Rectal smooth muscle tissue (tissue), 1 donor: ENCODE measurements around the gene RAB8B.

Experiments
- H3K27ac ChIP-seq: one replicate; pipeline ENCODE4 v1.7.0; 2013; ENCODE audit warnings: low read depth, low read length, inconsistent platforms
- H3K27me3 ChIP-seq: one replicate; pipeline ENCODE4 v1.7.0; 2013; ENCODE audit warnings: low read length; ENCODE audit not compliant: control insufficient read depth, insufficient read depth
- H3K36me3 ChIP-seq: one replicate; pipeline ENCODE4 v1.7.0; 2013; ENCODE audit warnings: low read length; ENCODE audit not compliant: control insufficient read depth, insufficient read depth
- H3K4me1 ChIP-seq: one replicate; pipeline ENCODE4 v1.7.0; 2013; ENCODE audit warnings: low read length; ENCODE audit not compliant: control insufficient read depth, insufficient read depth
- H3K4me3 ChIP-seq: one replicate; pipeline ENCODE4 v1.7.0; 2013; ENCODE audit warnings: low read length
- H3K9ac ChIP-seq: one replicate; pipeline ENCODE4 v1.7.0; 2013; ENCODE audit warnings: low read length

Gene RAB8B

DNA sequence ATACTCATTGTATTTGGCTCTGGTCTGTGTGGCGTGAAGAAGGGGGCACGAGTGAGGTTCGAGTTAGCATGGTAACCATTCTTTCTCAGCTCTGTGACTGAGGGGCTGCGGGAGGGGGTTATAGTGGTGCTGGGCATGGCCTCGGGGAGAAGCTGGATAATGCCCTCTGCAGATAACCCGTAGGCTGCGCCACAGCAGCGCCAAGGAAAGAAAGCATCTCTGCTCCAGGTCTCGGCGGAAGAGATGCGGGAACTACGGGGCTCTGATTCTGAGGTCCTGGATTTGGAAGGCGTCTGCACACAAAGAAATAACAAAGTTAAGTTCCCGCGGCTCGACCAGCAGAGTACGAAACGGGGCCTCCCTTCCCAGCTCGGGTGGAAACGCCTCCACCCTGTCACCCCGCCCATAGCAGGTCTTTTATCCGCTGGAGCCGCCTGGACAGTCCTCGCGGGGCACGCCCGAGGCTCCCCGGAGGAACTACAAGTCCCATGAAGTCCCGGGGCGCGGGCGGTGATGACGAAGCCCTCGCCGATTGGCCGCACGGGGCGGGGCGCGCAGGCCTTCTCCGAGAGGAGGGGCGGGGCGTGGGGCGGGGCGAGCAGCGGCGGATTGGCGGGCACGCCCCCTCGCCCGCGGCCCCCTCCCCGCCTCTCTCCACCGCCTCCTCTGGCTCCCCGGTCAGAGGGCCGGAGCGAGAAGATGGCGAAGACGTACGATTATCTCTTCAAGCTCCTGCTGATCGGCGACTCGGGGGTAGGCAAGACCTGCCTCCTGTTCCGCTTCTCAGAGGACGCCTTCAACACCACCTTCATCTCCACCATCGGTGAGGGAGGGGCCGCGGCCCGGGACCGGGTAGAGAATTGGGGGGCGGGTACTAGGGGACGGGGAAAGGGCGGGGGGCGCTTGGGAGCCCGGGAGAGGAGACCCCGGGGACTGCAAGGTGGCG, at the start of gene RAB8B:
Gene RAB8B, plus strand, starts transcription at position 681 of the 946 bp plus-strand sequence. Its CDS starts 19 bp downstream, at position 700.
- no peaks in the 10 kb centered on the region for H3K36me3 ChIP-seq
- H3K27me3 ChIP-seq, result no peaks in the 10 kb centered on the region
- peak within 1 kb of the TSS; percentile 88 for H3K4me3 ChIP-seq
- peak within 1 kb of the TSS; percentile 76 for H3K9ac ChIP-seq
- peaks cover 2% of the 10 kb centered on the region for H3K4me1 ChIP-seq
- peak within 1 kb of the TSS; percentile 85 for H3K27ac ChIP-seq

DNA sequence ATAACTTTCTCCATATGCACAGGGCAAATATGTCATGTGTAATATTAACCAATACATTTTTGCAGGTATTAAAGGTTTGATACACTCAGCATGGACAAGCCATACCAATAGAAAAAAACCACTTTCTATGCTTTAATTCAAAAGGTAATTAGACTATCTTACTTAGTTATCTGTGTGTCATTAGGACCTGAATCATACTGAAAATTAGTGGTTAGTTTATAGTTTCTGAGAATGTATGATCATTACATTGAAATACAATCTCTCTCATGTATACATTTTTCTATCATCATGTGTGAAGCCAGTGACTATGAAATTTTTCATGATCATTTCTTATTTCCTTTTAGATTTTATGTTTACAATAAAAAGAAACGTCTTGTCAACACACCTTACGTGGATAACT, 48.5 kb upstream of the RAB8B start:
- H3K27ac ChIP-seq, result no peak overlapping the region
- H3K4me3 ChIP-seq, result no peak overlapping the region
- peaks cover 3% of the 10 kb centered on the region for H3K36me3 ChIP-seq
- H3K27me3 ChIP-seq, result no peaks in the 10 kb centered on the region
- H3K4me1 ChIP-seq, result no peaks in the 10 kb centered on the region
- H3K9ac ChIP-seq, result no peak overlapping the region

DNA sequence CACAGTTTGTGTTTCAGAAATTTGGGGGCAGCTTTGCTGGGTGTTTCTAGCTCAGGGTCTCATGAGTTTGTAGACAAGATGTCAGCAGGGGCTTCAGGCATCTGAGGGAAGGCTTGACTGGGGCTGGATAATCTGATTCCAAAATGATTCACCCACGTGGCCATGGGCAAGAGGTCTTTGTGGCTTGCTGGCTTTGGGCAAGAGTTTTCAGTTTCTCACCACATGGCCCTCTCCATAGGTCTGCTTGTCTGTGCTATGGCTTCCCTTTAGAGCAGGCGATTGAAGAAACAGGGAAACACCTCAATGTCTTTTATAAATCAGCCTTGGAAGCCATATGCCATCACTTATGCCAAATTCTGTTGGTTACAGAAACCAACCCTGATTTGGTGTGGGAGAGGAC, 44.0 kb upstream of the RAB8B start:
- no peaks in the 10 kb centered on the region for H3K4me1 ChIP-seq
- no peak overlapping the region for H3K9ac ChIP-seq
- peaks cover 3% of the 10 kb centered on the region for H3K36me3 ChIP-seq
- H3K27ac ChIP-seq, result no peak overlapping the region
- H3K27me3 ChIP-seq, result no peaks in the 10 kb centered on the region
- H3K4me3 ChIP-seq, result no peak overlapping the region

DNA sequence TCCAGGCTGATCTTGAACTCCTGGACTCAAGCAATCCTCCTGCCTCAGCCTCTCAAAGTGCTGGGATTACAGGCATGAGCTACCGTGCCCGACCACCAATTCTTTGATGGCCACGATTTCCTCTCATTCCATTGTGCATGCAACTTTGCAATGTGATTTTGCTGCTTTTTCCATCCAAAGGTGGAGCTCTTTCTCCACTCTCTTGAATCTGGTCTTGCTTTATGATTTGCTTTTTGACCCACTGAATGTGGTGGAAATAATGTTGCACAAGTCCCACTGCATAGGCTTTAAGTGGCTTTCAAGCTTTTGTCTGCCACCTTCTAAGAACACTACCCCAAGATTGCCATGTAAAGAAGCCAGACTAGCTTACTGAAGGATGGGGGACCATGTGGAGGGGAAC, 42.7 kb upstream of the RAB8B start:
- H3K36me3 ChIP-seq, result peaks cover 3% of the 10 kb centered on the region
- H3K27ac ChIP-seq, result no peak overlapping the region
- no peaks in the 10 kb centered on the region for H3K27me3 ChIP-seq
- no peak overlapping the region for H3K4me3 ChIP-seq
- no peak overlapping the region for H3K9ac ChIP-seq
- H3K4me1 ChIP-seq, result no peaks in the 10 kb centered on the region

DNA sequence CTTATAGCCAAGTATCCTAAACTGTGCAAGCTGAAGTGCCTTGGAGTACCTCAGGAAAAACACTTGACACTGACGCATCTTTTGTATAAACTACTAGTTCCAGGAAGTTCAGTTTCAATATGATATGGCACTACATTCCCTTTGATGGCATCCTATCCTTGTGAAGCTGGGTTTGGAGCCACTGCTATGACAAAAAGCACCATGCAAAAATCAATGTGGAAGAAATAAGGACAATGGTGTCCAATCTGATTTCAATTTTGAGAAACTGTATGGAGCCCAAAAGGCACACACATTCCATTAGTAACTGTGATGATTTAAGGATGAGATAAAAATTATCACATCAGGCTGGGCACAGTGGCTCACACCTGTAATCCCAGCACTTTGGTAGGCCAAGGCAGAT, 37.7 kb upstream of the RAB8B start:
- peaks cover 3% of the 10 kb centered on the region for H3K4me1 ChIP-seq
- peaks cover 6% of the 10 kb centered on the region for H3K36me3 ChIP-seq
- no peak overlapping the region for H3K27ac ChIP-seq
- no peak overlapping the region for H3K4me3 ChIP-seq
- no peaks in the 10 kb centered on the region for H3K27me3 ChIP-seq
- H3K9ac ChIP-seq, result no peak overlapping the region

DNA sequence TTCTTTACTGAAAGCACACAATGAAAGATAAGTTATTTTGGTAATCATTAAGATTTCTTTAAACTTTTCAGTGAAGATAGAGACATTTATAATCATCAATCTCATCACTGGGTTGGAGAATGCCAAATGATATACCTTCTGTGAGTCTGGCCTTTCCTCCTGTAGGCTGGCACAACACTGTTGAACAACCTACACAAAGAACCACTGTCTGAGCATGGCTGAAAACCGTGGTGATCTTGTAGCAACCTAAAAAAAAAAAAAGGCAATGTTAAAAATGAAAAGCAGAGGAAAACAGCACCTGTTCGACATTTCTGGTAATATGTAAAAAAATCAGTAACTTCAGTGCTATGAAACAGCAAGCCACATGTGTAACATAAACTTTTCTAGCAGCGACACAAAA, 33.9 kb upstream of the RAB8B start:
- Histone ChIP-seq H3K4me3 (no peak overlapping the region), H3K27me3 (no peaks in the 10 kb centered on the region), H3K27ac (no peak overlapping the region), H3K9ac (no peak overlapping the region), H3K4me1 (peaks cover 3% of the 10 kb centered on the region), H3K36me3 (peaks cover 6% of the 10 kb centered on the region)

DNA sequence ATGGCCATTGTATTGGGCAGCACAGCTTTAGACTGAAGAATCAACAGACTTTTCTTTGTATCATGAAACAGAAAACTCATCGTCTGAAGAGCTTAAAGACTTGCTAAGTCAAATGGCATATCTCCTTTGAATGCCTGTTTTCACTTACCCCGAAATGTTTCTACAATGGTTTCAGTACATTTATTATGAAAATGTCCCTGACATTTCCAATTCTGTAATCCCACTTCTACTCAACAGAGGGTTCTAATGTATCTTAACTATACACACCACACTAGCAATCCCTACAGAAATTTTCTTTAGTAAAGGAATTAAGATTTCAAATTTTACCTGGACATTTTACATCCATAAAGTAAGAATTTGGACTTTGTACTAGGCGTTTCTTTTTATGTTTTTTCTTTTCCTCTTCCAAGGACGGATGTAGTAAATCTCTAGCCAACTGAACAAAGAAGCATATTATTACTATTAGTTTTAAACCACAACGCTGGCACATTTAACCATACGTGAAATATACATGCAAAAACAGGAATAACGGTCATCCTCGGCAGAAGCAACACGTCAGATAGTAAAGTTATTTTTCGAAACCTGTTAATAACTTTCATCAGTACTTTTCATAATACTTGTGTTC, 33.2 kb upstream of the RAB8B start:
- Histone ChIP-seq H3K27ac (peak overlapping the region; percentile 92), H3K4me3 (peak overlapping the region; percentile 95), H3K4me1 (peaks cover 3% of the 10 kb centered on the region), H3K36me3 (peaks cover 6% of the 10 kb centered on the region), H3K27me3 (no peaks in the 10 kb centered on the region), H3K9ac (peak overlapping the region; percentile 98)

DNA sequence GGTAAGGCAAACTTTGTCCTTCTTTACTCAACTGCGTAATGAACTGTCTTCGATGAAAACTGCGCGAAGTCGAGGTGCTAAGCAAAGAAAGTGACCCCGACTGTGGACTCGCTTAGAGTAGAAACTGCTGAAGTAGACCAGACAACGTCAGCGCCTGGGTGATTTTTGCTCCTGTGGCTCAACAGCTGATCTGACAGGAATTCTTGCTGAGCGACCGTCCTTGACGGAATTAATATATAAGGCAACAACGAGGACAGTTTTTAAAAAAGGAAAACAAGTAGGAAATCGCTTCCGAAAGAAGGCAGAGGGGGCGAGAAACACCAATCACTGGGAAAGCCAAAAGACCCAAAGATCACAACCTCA, 32.7 kb upstream of the RAB8B start:
- H3K4me3 ChIP-seq, result peak overlapping the region; percentile 95
- H3K9ac ChIP-seq, result peak overlapping the region; percentile 98
- peaks cover 3% of the 10 kb centered on the region for H3K4me1 ChIP-seq
- peak overlapping the region; percentile 92 for H3K27ac ChIP-seq
- no peaks in the 10 kb centered on the region for H3K27me3 ChIP-seq
- H3K36me3 ChIP-seq, result peaks cover 6% of the 10 kb centered on the region

DNA sequence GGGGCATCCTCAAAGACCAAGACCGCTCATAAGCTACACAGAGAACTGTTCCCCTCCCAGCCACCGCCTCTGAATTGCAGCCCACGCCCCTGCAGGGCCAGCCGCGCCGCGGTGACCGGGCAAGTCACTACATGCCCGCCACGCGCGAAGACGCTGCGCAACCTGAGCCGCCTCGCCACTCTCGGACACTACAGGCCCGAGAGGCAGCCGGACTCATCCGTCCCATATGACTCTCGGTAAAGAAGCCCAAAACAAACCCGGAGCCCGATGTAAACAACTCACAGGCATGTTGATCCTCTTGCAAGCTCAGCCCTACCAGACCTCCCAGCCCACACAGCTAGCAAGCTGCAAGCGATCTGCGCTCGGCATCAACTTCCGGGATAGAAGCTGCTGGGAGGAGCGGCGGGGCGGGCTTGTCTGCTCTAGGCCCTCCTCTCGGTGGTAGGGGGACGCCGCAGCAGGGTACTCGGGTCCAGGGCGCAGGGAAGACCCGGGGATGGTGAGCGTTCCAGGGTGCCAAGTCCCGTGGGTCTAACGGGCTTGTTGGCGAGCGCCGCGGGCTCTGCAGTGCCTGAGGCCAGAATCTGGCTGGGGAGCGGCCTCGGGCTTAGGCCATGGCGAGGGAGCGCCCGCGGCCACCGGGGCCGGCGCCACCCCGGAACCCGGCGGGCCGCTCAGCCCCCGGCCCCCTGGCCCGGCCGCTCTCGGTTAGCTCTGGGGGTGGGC, 32.1 kb upstream of the RAB8B start, which contains the start of gene RPS27L:
Gene RPS27L, minus strand, starts transcription at position 360 of the 726 bp plus-strand sequence. Its CDS starts 72 bp downstream, at position 288.
- peaks cover 3% of the 10 kb centered on the region for H3K4me1 ChIP-seq
- H3K4me3 ChIP-seq, result peak within 1 kb of the TSS; percentile 95
- no peaks in the 10 kb centered on the region for H3K27me3 ChIP-seq
- H3K9ac ChIP-seq, result peak within 1 kb of the TSS; percentile 98
- H3K27ac ChIP-seq, result peak within 1 kb of the TSS; percentile 92
- peaks cover 6% of the 10 kb centered on the region for H3K36me3 ChIP-seq

DNA sequence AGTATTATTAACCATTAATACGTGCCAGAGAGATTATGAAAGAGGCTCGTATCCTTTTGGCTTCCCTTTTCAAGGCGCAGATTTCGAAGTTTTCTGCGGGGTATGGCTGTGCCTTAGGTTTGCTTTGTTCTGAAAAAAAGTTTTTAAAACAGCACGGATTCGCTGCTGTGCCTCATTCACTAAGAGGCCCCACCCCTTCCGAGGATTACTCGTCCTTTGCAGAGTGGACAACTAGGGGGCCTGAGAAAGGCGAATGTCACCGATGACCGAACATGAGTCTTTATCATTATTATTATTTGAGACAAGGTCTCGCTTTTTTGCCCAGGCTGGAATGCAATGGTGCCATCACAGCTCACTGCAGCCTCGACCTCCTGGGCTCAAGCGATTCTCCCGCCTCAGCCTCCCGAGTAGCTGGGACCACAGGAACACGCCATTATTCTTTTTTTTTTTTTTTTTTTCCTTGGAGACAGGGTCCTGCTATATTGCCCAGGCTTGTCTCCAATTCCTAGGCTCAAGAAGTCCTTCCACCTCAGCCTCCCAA, 31.4 kb upstream of the RAB8B start:
- Histone ChIP-seq H3K4me1 (peaks cover 3% of the 10 kb centered on the region), H3K36me3 (peaks cover 2% of the 10 kb centered on the region), H3K27me3 (no peaks in the 10 kb centered on the region), H3K9ac (peak overlapping the region; percentile 98), H3K4me3 (peak overlapping the region; percentile 95), H3K27ac (peak overlapping the region; percentile 92)

DNA sequence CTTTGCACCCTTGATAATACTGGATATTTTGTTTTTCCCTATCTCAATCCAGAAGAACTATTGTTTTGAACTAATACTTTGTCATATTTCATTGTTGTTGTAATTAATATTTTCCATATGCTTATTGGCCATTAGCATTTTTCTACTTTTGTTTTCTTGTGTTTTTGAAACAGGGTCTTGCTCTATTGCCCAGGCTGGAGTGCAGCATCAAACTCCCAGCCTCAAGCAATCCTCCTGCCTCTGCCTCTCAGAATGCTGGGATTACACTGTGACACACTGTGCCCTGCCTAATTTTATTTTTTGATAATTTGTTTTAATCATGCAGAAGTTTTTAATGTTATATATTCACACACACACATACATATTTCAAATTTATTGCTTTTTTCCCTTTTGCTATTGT, 28.8 kb upstream of the RAB8B start:
- Histone ChIP-seq H3K27me3 (no peaks in the 10 kb centered on the region), H3K4me1 (no peaks in the 10 kb centered on the region), H3K27ac (no peak overlapping the region), H3K4me3 (no peak overlapping the region), H3K9ac (no peak overlapping the region), H3K36me3 (no peaks in the 10 kb centered on the region)

DNA sequence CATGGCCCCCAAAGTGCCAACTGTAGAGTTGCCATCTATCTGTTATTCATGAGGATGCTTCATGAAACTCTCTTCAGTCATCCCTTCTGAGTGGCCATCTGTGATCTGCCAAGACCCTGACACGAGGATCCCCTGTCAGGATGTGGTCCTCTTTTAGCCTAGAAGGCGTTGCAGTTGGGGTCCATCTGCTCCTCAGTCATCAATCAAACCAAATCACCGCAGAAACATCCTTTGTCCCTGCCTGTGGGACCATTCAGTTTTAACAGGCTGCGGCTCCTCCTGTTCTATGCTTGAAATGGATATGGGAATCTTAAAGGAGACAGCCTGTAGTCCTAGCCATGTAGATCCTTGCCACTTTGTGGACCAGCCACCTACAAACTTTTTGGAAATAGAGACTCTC, 26.2 kb upstream of the RAB8B start:
- Histone ChIP-seq H3K4me1 (no peaks in the 10 kb centered on the region), H3K27ac (no peak overlapping the region), H3K36me3 (no peaks in the 10 kb centered on the region), H3K9ac (no peak overlapping the region), H3K4me3 (no peak overlapping the region), H3K27me3 (no peaks in the 10 kb centered on the region)
